GM23338 (cell line): ENCODE data around the gene OS9. TPM values are rescaled to one million over a fixed set of nuclear protein-coding genes. Genes with fewer than 3 reads are reported as not detected.
A peak's percentile ranks its signal among the peaks of the same experiment; 100 is the strongest.

Source experiments
- ATAC-seq: fragments of 200-7000 bp; cut with Tn5 transposase; 3 replicates; pipeline ENCODE4 v1.9.1; 2020
- DNase-seq: peaks from one replicate; pipeline ENCODE4 v3.0.0-alpha.2; 2015; ENCODE audit warnings: low spot score
- H2AFZ ChIP-seq: fragments of 200-600 bp; sonication (generic); 2 replicates; pipeline ENCODE4 v1.8.0; 2016; ENCODE audit warnings: antibody characterized with exemption, mild to moderate bottlenecking, moderate library complexity
- H3F3A ChIP-seq: fragments of 200-600 bp; sonication (generic); replicated peaks from 2 replicates; pipeline ENCODE4 v1.8.0; 2017; ENCODE audit warnings: antibody characterized with exemption, mixed run types, low read depth
- H3K27ac ChIP-seq: fragments of 200-600 bp; sonication (generic); 2 replicates; pipeline ENCODE4 v1.6.1; 2016; ENCODE audit warnings: low read depth
- H3K27me3 ChIP-seq: fragments of 200-600 bp; sonication (generic); 2 replicates; pipeline ENCODE4 v1.8.0; 2016; ENCODE audit warnings: mild to moderate bottlenecking, mixed run types, moderate library complexity; ENCODE audit not compliant: insufficient read depth
- H3K36me3 ChIP-seq: fragments of 200-600 bp; sonication (generic); 2 replicates; pipeline ENCODE4 v1.8.0; 2016; ENCODE audit warnings: mild to moderate bottlenecking; ENCODE audit not compliant: insufficient read depth
- H3K4me1 ChIP-seq: fragments of 200-600 bp; sonication (generic); 2 replicates; pipeline ENCODE4 v1.8.0; 2016; ENCODE audit warnings: mild to moderate bottlenecking, moderate library complexity; ENCODE audit not compliant: insufficient read depth
- H3K4me2 ChIP-seq: fragments of 200-600 bp; sonication (generic); 2 replicates; pipeline ENCODE4 v1.7.1; 2017; ENCODE audit warnings: mixed run types
- H3K4me3 ChIP-seq: fragments of 200-600 bp; sonication (generic); 2 replicates; pipeline ENCODE4 v1.6.1; 2016; ENCODE audit warnings: mixed run types
- H3K79me2 ChIP-seq: fragments of 200-600 bp; sonication (generic); replicated peaks from 2 replicates; pipeline ENCODE4 v1.8.0; 2017; ENCODE audit warnings: mild to moderate bottlenecking; ENCODE audit not compliant: insufficient read depth
- H3K9me2 ChIP-seq: fragments of 200-600 bp; sonication (generic); 2 replicates; pipeline ENCODE4 v1.8.0; 2017; ENCODE audit not compliant: insufficient read depth
- H4K20me1 ChIP-seq: fragments of 200-600 bp; sonication (generic); replicated peaks from 2 replicates; pipeline ENCODE4 v1.8.0; 2017; ENCODE audit warnings: mild to moderate bottlenecking; ENCODE audit not compliant: insufficient read depth
- H3K27ac Mint-ChIP-seq: 2 replicates; pipeline ENCODE4 v1.8.0; 2020; ENCODE audit warnings: inconsistent platforms, mild to moderate bottlenecking, moderate library complexity, mixed read lengths
- H3K27me3 Mint-ChIP-seq: 3 replicates; pipeline ENCODE4 v1.8.0; 2022; ENCODE audit warnings: low read depth, mild to moderate bottlenecking, moderate library complexity, mixed read lengths, inconsistent platforms; ENCODE audit not compliant: insufficient read depth, poor library complexity
- H3K36me3 Mint-ChIP-seq: 3 replicates; pipeline ENCODE4 v1.8.0; 2021; ENCODE audit warnings: low read depth, mild to moderate bottlenecking, inconsistent platforms, moderate library complexity, mixed read lengths
- H3K4me1 Mint-ChIP-seq: 3 replicates; pipeline ENCODE4 v1.8.0; 2020; ENCODE audit warnings: mild to moderate bottlenecking, inconsistent platforms, mixed read lengths
- H3K4me3 Mint-ChIP-seq: 3 replicates; pipeline ENCODE4 v1.8.0; 2021; ENCODE audit warnings: moderate library complexity, mild to moderate bottlenecking, inconsistent platforms, mixed read lengths
- H3K9me3 Mint-ChIP-seq: 3 replicates; pipeline ENCODE4 v1.8.0; 2020; ENCODE audit warnings: moderate library complexity, mild to moderate bottlenecking, inconsistent platforms, mixed read lengths
- CREB1 ChIP-seq: fragments of 250-450 bp; sonication (Bioruptor Pico); IDR thresholded peaks from 2 replicates; pipeline ENCODE4 v1.5.0; 2020; ENCODE audit warnings: low read depth, mild to moderate bottlenecking, moderate library complexity
- CTCF ChIP-seq, 2 experiments: fragments of 200-600 bp in 1 of 2; sonication (generic) in 1 of 2; conservative IDR thresholded peaks; 2 replicates each; pipeline versions ENCODE4 v1.5.1 to v1.6.1; 2016 to 2017; ENCODE audit warnings: antibody characterized with exemption in 2 of 2, low read depth in 2 of 2, mild to moderate bottlenecking in 2 of 2, moderate library complexity in 1 of 2
- ETS1 ChIP-seq: IDR thresholded peaks from 2 replicates; pipeline ENCODE4 v1.6.1; 2016; ENCODE audit warnings: antibody characterized with exemption
- EZH2 ChIP-seq: fragments of 200-600 bp; sonication (generic); IDR thresholded peaks from one replicate; pipeline ENCODE4 v1.8.0; 2017; ENCODE audit warnings: antibody characterized with exemption, mild to moderate bottlenecking, low read depth; ENCODE audit not compliant: unreplicated experiment
- EZH2phosphoT487 ChIP-seq: fragments of 200-600 bp; sonication (generic); IDR thresholded peaks from one replicate; pipeline ENCODE4 v1.8.1; 2018; ENCODE audit warnings: antibody characterized with exemption; ENCODE audit not compliant: unreplicated experiment
- JUNB ChIP-seq: IDR thresholded peaks from one replicate; pipeline ENCODE4 v1.6.1; 2016; ENCODE audit warnings: antibody characterized with exemption; ENCODE audit not compliant: unreplicated experiment
- NANOG ChIP-seq: IDR thresholded peaks from 2 replicates; pipeline ENCODE4 v1.6.1; 2016; ENCODE audit warnings: antibody characterized with exemption, borderline replicate concordance
- POLR2AphosphoS5 ChIP-seq: IDR thresholded peaks from 2 replicates; pipeline ENCODE4 v1.6.1; 2016; ENCODE audit warnings: antibody characterized with exemption, low read depth
- REST ChIP-seq: IDR thresholded peaks from one replicate; pipeline ENCODE4 v1.6.1; 2018; ENCODE audit warnings: antibody characterized with exemption; ENCODE audit not compliant: unreplicated experiment
- STAT1 ChIP-seq: IDR thresholded peaks from one replicate; pipeline ENCODE4 v1.6.1; 2016; ENCODE audit warnings: antibody characterized with exemption; ENCODE audit not compliant: unreplicated experiment
- ZNF114 ChIP-seq: fragments of 250-450 bp; sonication (Bioruptor Pico); IDR thresholded peaks from 2 replicates; pipeline ENCODE4 v1.5.0; 2020; ENCODE audit warnings: mild to moderate bottlenecking, moderate library complexity
- ZNF331 ChIP-seq: fragments of 250-450 bp; sonication (Bioruptor Pico); IDR thresholded peaks from 2 replicates; pipeline ENCODE4 v1.5.0; 2020; ENCODE audit warnings: low read depth, mild to moderate bottlenecking, moderate library complexity
- ZNF462 ChIP-seq: fragments of 250-450 bp; sonication (Bioruptor Pico); IDR thresholded peaks from 2 replicates; pipeline ENCODE4 v1.5.0; 2020; ENCODE audit warnings: mild to moderate bottlenecking, moderate library complexity
- polyA plus RNA-seq: library from polyadenylated mRNA; unstranded; fragments of >200 nt; fragmentation: Nextera tagmentation; extraction: Ambion mirVana; gene quantifications from 2 replicates; pipeline ENCODE4 v1.2.1, GENCODE V29; 2016
- total RNA-seq: library from RNA; depleted of rRNA; stranded (reverse); fragments of >200 nt; shearing (Covaris generic); gene quantifications from 2 replicates; pipeline ENCODE4 v1.2.3, GENCODE V29; 2014

OS9 gene
- total and polyA plus RNA-seq, 2 experiments from 2014 or later = 27.5 to 79.7 TPM

GRCh38 chr12:57755454-57756372, 61.8 kb downstream of the OS9 start:
- no peak overlapping the region for H3K27ac ChIP-seq
- peak overlapping the region; percentile 86 for H3K4me2 ChIP-seq
- H3K4me1 ChIP-seq = peaks cover 36% of the 10 kb centered on the region
- no peaks in the 10 kb centered on the region for H3K9me2 ChIP-seq
- DNase-seq (peak; percentile 53), ATAC-seq (peak; percentile 3; the same call in 2 of the 3 replicates)
- H3K4me1 Mint-ChIP-seq = peaks cover 36% of the 10 kb centered on the region
- peaks cover 70% of the 10 kb centered on the region for H3K27me3 ChIP-seq
- no peak overlapping the region for H3K27ac Mint-ChIP-seq
- H3K36me3 ChIP-seq = no peaks in the 10 kb centered on the region
- H3K4me3 Mint-ChIP-seq = peak overlapping the region; percentile 71
- peak overlapping the region; percentile 83 for H3K4me3 ChIP-seq
- H3K36me3 Mint-ChIP-seq = peaks cover 13% of the 10 kb centered on the region
- no peaks in the 10 kb centered on the region; the same call in 2 of the 3 replicates for H3K9me3 Mint-ChIP-seq
- no peak overlapping the region for H2AFZ ChIP-seq
- H4K20me1 ChIP-seq = peaks cover 4% of the 10 kb centered on the region; the same call in 1 of the 2 replicates
- no peak for TF ChIP-seq POLR2AphosphoS5
- no peak for TF ChIP-seq STAT1
- TF ChIP-seq JUNB = no peak
- TF ChIP-seq ZNF462 (CRISPR knock-in tag) = no peak
- TF ChIP-seq ZNF331 = no peak
- no peak for TF ChIP-seq ETS1
- no peak for TF ChIP-seq CREB1 (CRISPR knock-in tag)
- no peak for TF ChIP-seq REST
- TF ChIP-seq NANOG = no peak
- TF ChIP-seq EZH2 = no peak
- no peak for TF ChIP-seq EZH2phosphoT487
- no peak for TF ChIP-seq ZNF114 (CRISPR knock-in tag)
- TF ChIP-seq CTCF (conservative IDR thresholded peaks at IDR 0.05; ENCODE audit: low read depth in 2 of 2) = no peak
- H3K27me3 Mint-ChIP-seq = peaks cover 69% of the 10 kb centered on the region
- peaks cover 13% of the 10 kb centered on the region for H3K79me2 ChIP-seq
- H3F3A ChIP-seq = peaks cover 19% of the 10 kb centered on the region
